ENCODE results near the gene SCGB2B2.
"Not testable (repeated sequence)": the region's sequence is repeated elsewhere in the genome, so short reads cannot be mapped to it uniquely, and the experiment has no call there.

Gene SCGB2B2, protein sequence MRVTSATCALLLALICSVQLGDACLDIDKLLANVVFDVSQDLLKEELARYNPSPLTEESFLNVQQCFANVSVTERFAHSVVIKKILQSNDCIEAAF

GRCh38 chr19:34676697-34677385 lies at the start of gene SCGB2B2:
SCGB2B2 (minus strand) TSS chr19:34677159; CDS start chr19:34594563, 82,596 bp downstream.
- peak; percentile 75 for DNase-seq

GRCh38 chr19:34725400-34725799 lies 48.4 kb upstream of the SCGB2B2 start:
- no peak for DNase-seq

GRCh38 chr19:34722353-34722752 lies 45.4 kb upstream of the SCGB2B2 start:
- DNase-seq, result no peak

GRCh38 chr19:34715357-34715756 lies 38.4 kb upstream of the SCGB2B2 start:
- DNase-seq, result no peak

DNA sequence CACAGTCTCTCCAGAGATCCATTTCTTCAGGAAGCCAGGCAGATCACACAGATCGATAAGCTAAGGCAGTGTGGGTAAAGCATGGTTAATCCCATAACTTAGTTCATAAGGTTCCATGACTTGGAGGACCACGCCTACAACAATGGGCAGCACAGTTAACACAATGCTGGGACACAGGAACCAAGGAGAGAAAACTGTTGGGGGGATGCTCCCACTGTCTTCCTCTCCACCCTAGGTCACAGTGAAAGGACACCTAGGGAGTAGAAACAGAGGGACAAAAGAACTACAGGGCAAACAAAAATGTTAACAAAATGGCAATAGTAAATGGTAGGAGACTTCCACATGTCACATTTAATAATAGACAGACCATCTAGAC lies 36.3 kb upstream of the SCGB2B2 start:
- DNase-seq, result no peak

- DNase-seq, result peak; percentile 24
Observed at GRCh38 chr19:34712395-34713261, 35.7 kb upstream of the SCGB2B2 start.

DNA sequence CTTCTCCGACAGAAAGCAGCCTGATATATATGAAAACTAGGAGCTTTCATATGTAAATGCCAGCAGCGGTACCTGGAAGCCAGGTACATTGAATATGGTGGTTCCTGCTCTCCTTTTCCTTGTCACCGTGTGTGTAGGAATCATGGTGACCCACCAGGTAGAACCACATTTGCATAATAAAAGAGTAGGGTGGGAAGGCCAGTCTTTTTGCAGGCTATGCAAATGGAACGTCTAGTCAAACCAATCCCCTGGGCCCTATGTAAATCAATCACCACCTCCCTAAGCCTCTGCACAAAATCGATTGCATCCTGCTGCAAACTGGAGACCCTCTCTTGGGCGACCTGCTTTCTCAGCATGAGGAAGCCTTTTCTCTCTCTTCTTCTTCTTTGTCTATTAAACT lies 34.9 kb upstream of the SCGB2B2 start:
- DNase-seq, result no peak

GRCh38 chr19:34707661-34708060 lies 30.7 kb upstream of the SCGB2B2 start:
- no peak for DNase-seq

DNA sequence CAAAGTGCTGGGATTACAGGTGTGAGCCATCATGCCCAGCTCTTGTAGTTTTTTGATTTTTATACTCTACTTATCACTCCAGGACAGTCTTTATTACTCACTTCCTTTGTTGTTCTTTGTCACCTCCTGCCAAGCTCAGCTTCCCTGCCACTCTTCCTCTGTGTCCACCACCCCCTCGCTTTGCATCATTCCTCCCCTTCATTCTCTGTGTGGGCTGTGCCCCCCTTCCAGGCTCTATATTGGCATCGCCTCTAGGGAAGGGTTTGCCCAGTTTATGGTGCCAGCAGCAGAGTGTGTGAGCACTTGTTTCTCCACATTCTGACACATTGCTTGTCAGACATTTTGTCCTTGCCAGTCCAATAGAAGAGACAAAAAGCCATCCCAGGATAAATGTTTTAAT lies 15.6 kb upstream of the SCGB2B2 start:
- no peak for DNase-seq

GRCh38 chr19:34690372-34690771 lies 13.4 kb upstream of the SCGB2B2 start:
- no peak for DNase-seq

DNA sequence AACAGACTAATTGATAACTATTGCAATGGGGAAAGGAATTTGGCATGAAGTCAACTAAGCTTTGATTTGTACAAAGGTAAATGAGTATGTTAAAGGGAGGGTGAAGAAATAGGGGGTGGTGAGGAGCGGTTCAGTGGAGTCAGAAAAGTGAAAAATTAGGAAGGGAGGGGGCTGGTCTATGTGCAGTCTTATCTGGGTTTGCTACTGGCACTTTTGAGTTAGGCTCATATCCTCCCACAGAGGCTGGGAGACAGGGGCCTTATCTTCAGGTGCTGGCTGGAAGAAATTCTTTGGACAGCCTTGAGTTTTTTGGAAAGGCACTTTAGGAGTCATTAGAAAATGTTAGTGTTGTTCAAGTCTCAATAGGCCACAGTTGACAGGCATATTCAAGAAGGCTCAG lies 11.6 kb upstream of the SCGB2B2 start:
- DNase-seq, result no peak

DNA sequence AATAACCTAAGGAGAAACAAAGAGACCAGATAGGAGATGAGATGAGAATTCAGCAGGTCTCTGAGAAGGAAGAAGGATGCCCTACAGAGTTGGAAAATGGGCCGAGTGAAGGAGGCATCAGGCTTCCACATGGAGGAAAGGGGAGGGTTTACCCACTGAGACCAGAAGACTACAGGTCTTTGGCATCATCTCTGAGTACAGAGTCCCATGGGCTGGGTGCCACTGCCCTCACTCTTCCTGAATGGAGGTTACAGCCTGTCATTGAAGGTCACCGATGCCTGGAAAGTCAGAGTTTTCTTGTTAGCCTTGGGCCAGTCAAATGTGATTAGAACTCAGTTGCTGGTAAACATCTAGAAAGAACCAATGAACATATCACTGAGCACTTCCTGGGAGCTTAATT lies 10.4 kb upstream of the SCGB2B2 start:
- DNase-seq, result no peak

GRCh38 chr19:34686455-34686854 lies 9.5 kb upstream of the SCGB2B2 start:
- no peak for DNase-seq

GRCh38 chr19:34685266-34685665 lies 8.3 kb upstream of the SCGB2B2 start:
- not testable (repeated sequence) for DNase-seq

DNA sequence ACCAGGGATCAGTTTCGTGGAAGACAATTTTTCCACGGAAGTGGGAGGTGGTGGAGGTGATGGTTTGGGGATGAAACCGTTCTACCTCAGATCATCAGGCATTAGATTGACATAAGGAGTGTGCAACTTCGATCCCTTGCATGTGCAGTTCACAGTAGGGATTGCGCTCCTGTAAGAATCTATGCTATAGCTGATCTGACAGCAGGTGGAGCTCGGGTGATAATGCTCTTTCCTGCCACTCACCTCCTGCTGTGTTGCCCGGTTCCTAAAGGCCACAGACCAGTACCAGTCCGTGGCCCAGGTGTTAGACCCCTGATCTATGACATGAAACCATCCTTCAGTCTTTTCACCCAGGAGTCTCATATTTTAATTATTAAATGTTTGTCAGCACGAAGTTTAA lies 4.5 kb upstream of the SCGB2B2 start:
- DNase-seq, result no peak

DNA sequence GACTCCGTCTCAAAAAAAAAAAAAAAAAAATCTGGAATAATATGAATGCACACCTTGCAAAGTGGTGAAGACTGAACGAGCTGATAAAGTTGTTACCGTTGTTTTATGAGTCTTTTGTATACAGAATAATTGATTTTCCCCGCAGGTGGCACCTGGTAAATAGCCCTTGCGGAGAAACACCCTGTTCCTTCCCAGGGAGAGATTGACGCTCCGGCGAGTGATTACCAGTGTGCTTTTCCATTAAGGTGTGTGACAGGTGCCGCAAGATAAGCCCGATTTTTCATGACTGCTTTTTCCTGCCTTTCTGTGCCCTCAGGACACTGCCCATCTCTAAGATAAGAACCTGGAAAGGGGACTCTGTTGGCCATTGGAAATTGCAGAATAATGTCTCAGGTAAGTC lies 1.5 kb upstream of the SCGB2B2 start:
- no peak for DNase-seq

- no peak for DNase-seq
Observed at GRCh38 chr19:34678085-34678412, 1.1 kb upstream of the SCGB2B2 start.

- DNase-seq, result peak; percentile 89
Observed at GRCh38 chr19:34677386-34678084, 576 bp upstream of the SCGB2B2 start, which contains the start of gene ZNF302. ZNF302 (plus strand) TSS chr19:34677678; CDS start chr19:34678805, 1,127 bp downstream.

- DNase-seq, result no peak
Observed at GRCh38 chr19:34675919-34676318, 1.0 kb downstream of the SCGB2B2 start.

DNA sequence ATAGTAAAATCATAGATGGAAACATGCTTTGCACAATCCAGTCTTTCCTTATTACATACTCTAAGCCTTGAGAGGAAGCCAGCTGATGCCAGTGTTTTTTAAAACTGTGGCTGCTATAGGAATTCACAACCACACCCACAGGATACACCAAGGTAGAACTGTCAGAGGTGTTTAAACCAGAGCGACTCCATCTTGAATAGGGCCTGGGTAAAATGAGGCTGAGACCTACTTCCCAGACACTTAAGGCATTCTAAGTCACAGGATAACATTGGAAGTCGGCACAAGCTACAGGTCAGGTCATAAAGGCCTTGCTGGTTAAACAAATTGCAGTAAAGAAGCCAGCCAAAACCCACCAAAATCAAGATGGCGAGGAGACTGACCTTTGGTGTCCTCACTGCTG lies 1.7 kb downstream of the SCGB2B2 start:
- DNase-seq, result no peak

DNA sequence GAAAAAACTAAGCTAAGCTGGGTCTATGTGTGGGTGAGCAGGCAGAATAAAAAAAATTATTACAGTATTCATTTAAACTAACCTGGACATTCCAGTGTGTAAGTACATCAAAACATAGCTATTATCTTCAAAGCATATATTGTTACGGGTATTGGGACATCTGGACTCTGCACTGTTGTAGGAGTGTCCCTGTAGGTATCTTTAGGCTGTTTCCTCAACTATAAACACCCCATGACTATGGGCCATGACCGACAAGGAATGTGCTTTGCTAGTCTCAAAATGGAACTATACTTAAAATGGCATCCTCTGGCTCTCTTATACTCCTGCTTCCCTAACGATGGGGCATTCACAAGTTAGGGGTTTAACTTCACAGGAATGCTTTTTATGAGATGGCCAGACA lies 3.4 kb downstream of the SCGB2B2 start:
- DNase-seq, result no peak

GRCh38 chr19:34671972-34672371 lies 5.0 kb downstream of the SCGB2B2 start:
- DNase-seq, result no peak

DNA sequence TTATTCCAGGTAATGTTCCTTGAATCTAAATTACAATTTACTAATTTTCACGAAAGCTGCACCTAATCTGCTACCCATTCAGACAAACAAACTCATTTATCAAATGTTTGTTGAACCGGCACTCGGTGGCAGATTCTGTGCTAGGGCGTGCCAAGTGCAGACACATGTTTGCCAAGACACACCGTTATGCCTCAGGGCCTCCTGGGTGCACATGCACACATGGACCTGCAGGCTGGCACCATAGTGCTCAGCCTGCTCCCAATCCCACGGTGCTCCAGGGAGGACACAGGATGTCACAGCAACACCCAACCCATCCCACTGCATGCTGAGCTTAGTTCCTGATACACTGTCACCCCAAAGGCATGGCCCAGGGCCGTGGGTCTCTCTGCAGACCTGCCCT lies 7.7 kb downstream of the SCGB2B2 start:
- no peak for DNase-seq

DNA sequence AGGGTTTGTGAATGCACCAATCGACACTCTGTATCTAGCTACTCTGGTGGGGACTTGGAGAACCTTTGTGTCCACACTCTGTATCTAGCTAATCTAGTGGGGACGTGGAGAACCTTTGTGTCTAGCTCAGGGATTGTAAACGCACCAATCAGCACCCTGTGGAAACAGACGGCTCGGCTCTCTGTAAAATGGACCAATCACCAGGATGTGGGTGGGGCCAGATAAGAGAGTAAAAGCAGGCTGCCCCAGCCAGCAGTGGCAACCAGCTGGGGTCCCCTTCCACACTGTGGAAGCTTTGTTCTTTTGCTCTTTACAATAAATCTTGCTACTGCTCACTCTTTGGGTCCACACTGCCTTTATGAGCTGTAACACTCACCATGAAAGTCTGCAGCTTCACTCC lies 8.3 kb downstream of the SCGB2B2 start:
- not testable (repeated sequence) for DNase-seq
